ENCODE results near the gene IPCEF1.

GRCh38 chr6:154284313-154284853 lies 72.2 kb downstream of the IPCEF1 start:
- TF ChIP-seq CTCF (conservative IDR thresholded peaks at IDR 0.05 in 1 of 2, IDR thresholded peaks at IDR 0.05 in 1 of 2; ENCODE audit: low read depth in 1 of 2, low read length in 2 of 2) (no peak), EZH2 (IDR thresholded peaks at IDR 0.05; ENCODE audit: low read length, missing control alignments) (no peak)

All from fibroblast of lung (primary cell).